CD14-positive monocyte (primary cell): ENCODE data around the gene HOXD1. TPM values are rescaled to one million over a fixed set of nuclear protein-coding genes. Genes with fewer than 3 reads are reported as not detected.

Experiments used
- DNase-seq, 3 donors: peaks; one replicate each; pipeline ENCODE4 v3.0.0-alpha.2; 2011 to 2022
- H2AFZ ChIP-seq: 2 replicates; pipeline ENCODE4 v1.6.0; 2012; ENCODE audit warnings: mild to moderate bottlenecking, low read depth, low read length, inconsistent platforms; ENCODE audit not compliant: insufficient read depth, poor library complexity, severe bottlenecking
- H3K27ac ChIP-seq, 2 donors: 1 replicate in 1 of 2; 2 replicates in 1 of 2; pipeline ENCODE4 v1.5.1; 2012 to 2013; ENCODE audit warnings: low read length in 2 of 2, control low read depth in 1 of 2, inconsistent platforms in 1 of 2, low read depth in 1 of 2, mild to moderate bottlenecking in 1 of 2
- H3K27me3 ChIP-seq, 2 donors: one replicate each; pipeline versions ENCODE4 v1.6.0 to v1.6.1; 2011 to 2013; ENCODE audit warnings: low read length in 2 of 2; ENCODE audit not compliant: control insufficient read depth in 2 of 2, insufficient read depth in 2 of 2
- H3K36me3 ChIP-seq, 2 donors: replicated peaks in 1 of 2; 1 replicate in 1 of 2; 2 replicates in 1 of 2; pipeline versions ENCODE4 v1.5.1 to v1.6.1; 2012 to 2013; ENCODE audit warnings: low read length in 2 of 2, control low read depth in 1 of 2, inconsistent platforms in 1 of 2, mild to moderate bottlenecking in 1 of 2; ENCODE audit not compliant: insufficient read depth in 2 of 2, control insufficient read depth in 1 of 2
- H3K4me1 ChIP-seq, 2 donors: 1 replicate in 1 of 2; 2 replicates in 1 of 2; pipeline versions ENCODE4 v1.5.1 to v1.6.1; 2012 to 2013; ENCODE audit warnings: low read length in 2 of 2, control low read depth in 1 of 2, inconsistent platforms in 1 of 2, mild to moderate bottlenecking in 1 of 2, moderate library complexity in 1 of 2; ENCODE audit not compliant: insufficient read depth in 2 of 2, control insufficient read depth in 1 of 2
- H3K4me2 ChIP-seq: replicated peaks from 2 replicates; pipeline ENCODE3; 2012; ENCODE audit warnings: low read length, moderate library complexity, mild to moderate bottlenecking; ENCODE audit not compliant: poor library complexity, severe bottlenecking; ENCODE audit errors: extremely low read depth
- H3K4me3 ChIP-seq, 3 experiments: fragments of 200-600 bp in 1 of 3; sonication (generic) in 1 of 3; replicated peaks in 1 of 3; 1 replicate in 2 of 3; 2 replicates in 1 of 3; pipeline ENCODE4 v1.5.1; 2011 to 2013; ENCODE audit warnings: low read length in 3 of 3, mild to moderate bottlenecking in 3 of 3, control low read depth in 2 of 3, low read depth in 2 of 3, inconsistent platforms in 1 of 3, moderate library complexity in 1 of 3
- H3K79me2 ChIP-seq: 2 replicates; pipeline ENCODE4 v1.6.0; 2012; ENCODE audit warnings: mild to moderate bottlenecking, control low read depth, inconsistent platforms, low read length, moderate library complexity; ENCODE audit not compliant: insufficient read depth
- H3K9ac ChIP-seq: 2 replicates; pipeline ENCODE4 v1.6.0; 2017; ENCODE audit warnings: low read length, mild to moderate bottlenecking; ENCODE audit not compliant: insufficient read depth, poor library complexity, severe bottlenecking
- H3K9me3 ChIP-seq, 2 donors: replicated peaks in 1 of 2; 1 replicate in 1 of 2; 2 replicates in 1 of 2; pipeline versions ENCODE4 v1.5.1 to v1.6.1; 2012 to 2013; ENCODE audit warnings: low read length in 2 of 2, control low read depth in 1 of 2; ENCODE audit not compliant: control insufficient read depth in 1 of 2, insufficient read depth in 1 of 2
- H4K20me1 ChIP-seq: 2 replicates; pipeline ENCODE4 v1.6.0; 2012; ENCODE audit warnings: mild to moderate bottlenecking, low read length, control low read depth, moderate library complexity; ENCODE audit not compliant: insufficient read depth
- H3K27ac Mint-ChIP-seq, 7 donors: one replicate each; pipeline ENCODE4 v1.8.0; 2020; ENCODE audit warnings: mild to moderate bottlenecking in 7 of 7, mixed read lengths in 7 of 7, moderate library complexity in 6 of 7, inconsistent platforms in 2 of 7
- H3K27me3 Mint-ChIP-seq, 3 donors: one replicate each; pipeline ENCODE4 v1.8.0; 2021 to 2022; ENCODE audit warnings: low read depth in 3 of 3, mild to moderate bottlenecking in 3 of 3, mixed read lengths in 3 of 3, moderate library complexity in 3 of 3, inconsistent platforms in 1 of 3
- H3K36me3 Mint-ChIP-seq, 2 donors: one replicate each; pipeline ENCODE4 v1.8.0; 2020; ENCODE audit warnings: mixed read lengths in 2 of 2, inconsistent platforms in 1 of 2, mild to moderate bottlenecking in 1 of 2
- H3K4me1 Mint-ChIP-seq: one replicate; pipeline ENCODE4 v1.8.0; 2020; ENCODE audit warnings: mild to moderate bottlenecking, mixed read lengths
- H3K4me3 Mint-ChIP-seq, 2 donors: one replicate each; pipeline ENCODE4 v1.8.0; 2020; ENCODE audit warnings: mild to moderate bottlenecking in 2 of 2, mixed read lengths in 2 of 2, moderate library complexity in 1 of 2
- H3K9me3 Mint-ChIP-seq, 7 donors: one replicate each; pipeline ENCODE4 v1.8.0; 2020 to 2022; ENCODE audit warnings: mixed read lengths in 7 of 7, mild to moderate bottlenecking in 6 of 7, moderate library complexity in 6 of 7, inconsistent platforms in 2 of 7
- WGBS: methylation state at CpG from one replicate; pipeline ENCODE4 v1.1.5; 2013; ENCODE audit warnings: missing lambda C conversion rate; ENCODE audit not compliant: insufficient coverage; 5-methylcytosine and 5-hydroxymethylcytosine counted together
- intact Hi-C, 2 donors: fragments of 100-400 bp; cut with micrococcal nuclease; formaldehyde crosslinking; loops; one replicate each; pipeline versions ENCODE4 v1.15.0 to v1.15.1; 2023
- polyA plus RNA-seq, 3 donors: library from polyadenylated mRNA; depleted of rRNA in 1 of 3; unstranded in 2 of 3; stranded (reverse) in 1 of 3; fragments of 300-500 nt in 2 of 3; fragments of >200 nt in 1 of 3; fragmentation: Illumina TruSeq in 2 of 3; gene quantifications; 1 replicate in 2 of 3; 2 replicates in 1 of 3; pipeline ENCODE4 v1.2.3, GENCODE V29; 2012 to 2021
- TF ChIP-seq, protein P1 (sequence below): fragments of 200-600 bp; IDR thresholded peaks from one replicate; pipeline ENCODE4 v1.8.0; 2022; ENCODE audit warnings: antibody characterized with exemption, mild to moderate bottlenecking

HOXD1 gene
- polyA plus RNA-seq, 3 donors, result not detected

DNA sequence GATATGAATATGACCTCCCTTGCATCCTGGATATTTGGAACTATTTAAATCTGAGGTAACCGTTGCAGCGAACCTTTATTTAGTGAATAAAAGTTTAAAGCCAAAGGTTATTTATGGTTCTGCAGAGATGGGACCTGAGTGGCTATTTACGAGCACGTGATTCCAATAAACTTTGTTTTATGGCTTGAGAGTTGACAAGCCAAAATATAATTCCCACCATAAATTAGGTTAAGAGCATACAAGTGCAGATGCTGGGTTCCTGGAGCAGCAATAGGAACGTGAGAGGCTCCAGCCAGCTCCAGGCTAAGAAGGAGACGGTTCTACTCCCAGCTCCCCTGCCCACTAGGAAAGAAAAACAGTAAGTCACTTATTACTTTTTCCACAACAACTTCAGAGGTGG lies 42.4 kb upstream of the HOXD1 start:
- Mint-ChIP-seq H3K9me3 (peaks cover 0 to 23% (median 10%) of the 10 kb centered on the region in 7 donors), H3K27me3 (peaks cover 95 to 100% (median 96%) of the 10 kb centered on the region in 3 donors), H3K36me3 (peaks cover 0 to 3% of the 10 kb centered on the region in 2 donors), H3K27ac (no peak overlapping the region), H3K4me1 (peaks cover under 1% of the 10 kb centered on the region), H3K4me3 (peak overlapping the region in 1 of 2 donors; percentile 74)
- Histone ChIP-seq H2AFZ (no peak overlapping the region), H3K4me1 (no peaks in the 10 kb centered on the region), H3K79me2 (no peaks in the 10 kb centered on the region), H3K9me3 (peaks cover 0 to 51% of the 10 kb centered on the region in 2 donors), H3K27me3 (peaks cover 91 to 96% of the 10 kb centered on the region in 2 donors), H3K4me2 (no peak overlapping the region), H3K27ac (no peak overlapping the region), H4K20me1 (no peaks in the 10 kb centered on the region), H3K36me3 (no peaks in the 10 kb centered on the region), H3K9ac (no peak overlapping the region), H3K4me3 (no peak overlapping the region)
- TF ChIP-seq, protein P1, sequence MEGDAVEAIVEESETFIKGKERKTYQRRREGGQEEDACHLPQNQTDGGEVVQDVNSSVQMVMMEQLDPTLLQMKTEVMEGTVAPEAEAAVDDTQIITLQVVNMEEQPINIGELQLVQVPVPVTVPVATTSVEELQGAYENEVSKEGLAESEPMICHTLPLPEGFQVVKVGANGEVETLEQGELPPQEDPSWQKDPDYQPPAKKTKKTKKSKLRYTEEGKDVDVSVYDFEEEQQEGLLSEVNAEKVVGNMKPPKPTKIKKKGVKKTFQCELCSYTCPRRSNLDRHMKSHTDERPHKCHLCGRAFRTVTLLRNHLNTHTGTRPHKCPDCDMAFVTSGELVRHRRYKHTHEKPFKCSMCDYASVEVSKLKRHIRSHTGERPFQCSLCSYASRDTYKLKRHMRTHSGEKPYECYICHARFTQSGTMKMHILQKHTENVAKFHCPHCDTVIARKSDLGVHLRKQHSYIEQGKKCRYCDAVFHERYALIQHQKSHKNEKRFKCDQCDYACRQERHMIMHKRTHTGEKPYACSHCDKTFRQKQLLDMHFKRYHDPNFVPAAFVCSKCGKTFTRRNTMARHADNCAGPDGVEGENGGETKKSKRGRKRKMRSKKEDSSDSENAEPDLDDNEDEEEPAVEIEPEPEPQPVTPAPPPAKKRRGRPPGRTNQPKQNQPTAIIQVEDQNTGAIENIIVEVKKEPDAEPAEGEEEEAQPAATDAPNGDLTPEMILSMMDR, result no peak
- DNase-seq, result no peak
- intact Hi-C loops, result no loop called here
- WGBS, result no CpG with 5 or more reads among the region's 6 CpGs

DNA sequence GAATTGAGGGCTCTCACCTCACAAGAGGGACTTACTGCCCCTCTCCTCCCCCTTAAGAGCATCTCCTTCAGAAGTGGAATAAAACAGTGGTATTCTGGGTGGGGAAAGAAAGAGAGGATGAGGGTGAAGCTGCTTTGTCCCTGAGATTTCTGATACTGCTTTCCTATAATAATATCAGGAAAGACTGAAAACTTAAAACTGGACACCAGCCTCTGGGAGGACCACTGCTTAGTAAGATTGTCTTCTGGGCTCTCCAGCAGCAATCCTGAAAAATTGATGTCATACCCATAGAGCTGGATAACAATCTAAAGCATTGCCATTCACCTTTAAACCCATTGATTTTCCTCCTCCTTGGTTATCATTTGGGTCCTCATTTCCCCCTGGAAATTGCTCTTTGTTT lies 41.8 kb upstream of the HOXD1 start:
- H3K9ac ChIP-seq, result no peak overlapping the region
- peaks cover 91 to 96% of the 10 kb centered on the region in 2 donors for H3K27me3 ChIP-seq
- no peak overlapping the region for H2AFZ ChIP-seq
- H3K27me3 Mint-ChIP-seq, result peaks cover 95 to 100% (median 95%) of the 10 kb centered on the region in 3 donors
- H3K36me3 Mint-ChIP-seq, result peaks cover 2 to 3% of the 10 kb centered on the region in 2 donors
- H3K4me1 Mint-ChIP-seq, result peaks cover 2% of the 10 kb centered on the region
- intact Hi-C loops, result no loop called here
- peaks cover 0 to 27% (median 9%) of the 10 kb centered on the region in 7 donors for H3K9me3 Mint-ChIP-seq
- H3K4me3 Mint-ChIP-seq, result peak overlapping the region in 1 of 2 donors; percentile 74
- no peak overlapping the region for H3K27ac Mint-ChIP-seq
- no peak overlapping the region for H3K4me2 ChIP-seq
- H3K4me1 ChIP-seq, result no peaks in the 10 kb centered on the region
- H3K27ac ChIP-seq, result no peak overlapping the region
- no peak overlapping the region for H3K4me3 ChIP-seq
- peaks cover 0 to 56% of the 10 kb centered on the region in 2 donors for H3K9me3 ChIP-seq
- no peak for DNase-seq
- H3K36me3 ChIP-seq, result no peaks in the 10 kb centered on the region
- TF ChIP-seq, protein P1, result no peak
- no peaks in the 10 kb centered on the region for H4K20me1 ChIP-seq
- H3K79me2 ChIP-seq, result no peaks in the 10 kb centered on the region
